GM21529 (cell line): ENCODE measurements around the gene PRKD1.

Experiments
- ATAC-seq: cut with Tn5 transposase; IDR thresholded peaks from one replicate; pipeline ENCODE4 v1.9.1; 2021; ENCODE audit not compliant: unreplicated experiment

Gene PRKD1

GRCh38 chr14:29687071-29687765, 240.4 kb downstream of the PRKD1 start:
- no peak for ATAC-seq

GRCh38 chr14:29684926-29685325, 242.7 kb downstream of the PRKD1 start:
- ATAC-seq: no peak

GRCh38 chr14:29682789-29683188, 244.9 kb downstream of the PRKD1 start:
- no peak for ATAC-seq

- ATAC-seq: no peak
These were observed 246.3 kb downstream of the PRKD1 start for GRCh38 chr14:29681316-29681715.

GRCh38 chr14:29674566-29675285, 252.9 kb downstream of the PRKD1 start:
- no peak for ATAC-seq

- no peak for ATAC-seq
These were observed 254.8 kb downstream of the PRKD1 start for GRCh38 chr14:29672831-29673230.

- no peak for ATAC-seq
These were observed 256.6 kb downstream of the PRKD1 start for GRCh38 chr14:29671034-29671433.

- ATAC-seq: no peak
These were observed 259.4 kb downstream of the PRKD1 start for GRCh38 chr14:29668201-29668600.

GRCh38 chr14:29664515-29664914, 263.1 kb downstream of the PRKD1 start:
- ATAC-seq: no peak

- no peak for ATAC-seq
These were observed 264.3 kb downstream of the PRKD1 start for GRCh38 chr14:29663281-29663801.

GRCh38 chr14:29654901-29655550, 272.6 kb downstream of the PRKD1 start:
- no peak for ATAC-seq

GRCh38 chr14:29653303-29653702, 274.3 kb downstream of the PRKD1 start:
- ATAC-seq: no peak

- ATAC-seq: no peak
These were observed 275.1 kb downstream of the PRKD1 start for GRCh38 chr14:29652571-29652970.

- ATAC-seq: no peak
These were observed 276.9 kb downstream of the PRKD1 start for GRCh38 chr14:29650554-29651269.

GRCh38 chr14:29649170-29649569, 278.5 kb downstream of the PRKD1 start:
- ATAC-seq: no peak

GRCh38 chr14:29648045-29648444, 279.6 kb downstream of the PRKD1 start:
- ATAC-seq: no peak

GRCh38 chr14:29645117-29645516, 282.5 kb downstream of the PRKD1 start:
- ATAC-seq: no peak

GRCh38 chr14:29643433-29644211, 284.0 kb downstream of the PRKD1 start:
- ATAC-seq: no peak

GRCh38 chr14:29637411-29637810, 290.2 kb downstream of the PRKD1 start:
- no peak for ATAC-seq

GRCh38 chr14:29636870-29637269, 290.8 kb downstream of the PRKD1 start:
- ATAC-seq: no peak
